MM.1S (cell line): ENCODE results near the gene KRT8.

Experiments
- DNase-seq: peaks from one replicate; pipeline ENCODE4 v3.0.0-alpha.2; 2015
- H2AFZ ChIP-seq: fragments of 300-600 bp; sonication (generic); 2 replicates; pipeline ENCODE4 v1.6.0; 2016; ENCODE audit warnings: antibody characterized with exemption, low read length
- H3F3A ChIP-seq: fragments of 300-600 bp; sonication (generic); 2 replicates; pipeline ENCODE4 v1.6.1; 2016; ENCODE audit warnings: mild to moderate bottlenecking, antibody characterized with exemption, low read length, moderate library complexity, mixed read lengths; ENCODE audit not compliant: insufficient read depth
- H3K27ac ChIP-seq: fragments of 300-600 bp; sonication (generic); 2 replicates; pipeline ENCODE4 v1.5.1; 2016; ENCODE audit warnings: mild to moderate bottlenecking, low read length
- H3K27me3 ChIP-seq: fragments of 300-600 bp; sonication (generic); replicated peaks from 2 replicates; pipeline ENCODE4 v1.6.0; 2016; ENCODE audit warnings: low read length; ENCODE audit not compliant: insufficient read depth
- H3K36me3 ChIP-seq: fragments of 300-600 bp; sonication (generic); replicated peaks from 2 replicates; pipeline ENCODE4 v1.6.1; 2016; ENCODE audit warnings: mild to moderate bottlenecking, low read length, mixed read lengths; ENCODE audit not compliant: insufficient read depth
- H3K4me1 ChIP-seq: fragments of 300-600 bp; sonication (generic); 2 replicates; pipeline ENCODE4 v1.6.1; 2016; ENCODE audit warnings: low read length, mixed read lengths
- H3K4me2 ChIP-seq: fragments of 300-600 bp; sonication (generic); 2 replicates; pipeline ENCODE4 v1.6.0; 2016; ENCODE audit warnings: low read depth, low read length
- H3K4me3 ChIP-seq: fragments of 300-600 bp; sonication (generic); 2 replicates; pipeline ENCODE4 v1.5.1; 2016; ENCODE audit warnings: low read length, mixed read lengths
- H3K79me2 ChIP-seq: fragments of 300-600 bp; sonication (generic); 2 replicates; pipeline ENCODE4 v1.6.1; 2016; ENCODE audit warnings: mixed run types, low read length, mixed read lengths
- H3K9ac ChIP-seq: fragments of 300-600 bp; sonication (generic); 2 replicates; pipeline ENCODE4 v1.6.1; 2016; ENCODE audit warnings: low read length, mixed read lengths
- H3K9me2 ChIP-seq: fragments of 300-600 bp; sonication (generic); replicated peaks from 2 replicates; pipeline ENCODE4 v1.6.1; 2016; ENCODE audit warnings: mild to moderate bottlenecking, low read length, mixed read lengths; ENCODE audit not compliant: insufficient read depth
- H3K9me3 ChIP-seq: fragments of 300-600 bp; sonication (generic); replicated peaks from 2 replicates; pipeline ENCODE4 v1.6.1; 2016; ENCODE audit warnings: mild to moderate bottlenecking, low read length, mixed read lengths; ENCODE audit not compliant: insufficient read depth
- H4K20me1 ChIP-seq: fragments of 300-600 bp; sonication (generic); 2 replicates; pipeline ENCODE4 v1.6.1; 2016; ENCODE audit warnings: mild to moderate bottlenecking, low read length, moderate library complexity, mixed read lengths; ENCODE audit not compliant: insufficient read depth
- EZH2 ChIP-seq: fragments of 300-600 bp; sonication (generic); optimal IDR thresholded peaks from 2 replicates; pipeline ENCODE3; 2017; ENCODE audit warnings: low read depth, mild to moderate bottlenecking, antibody characterized with exemption, low read length, mixed read lengths
- EZH2phosphoT487 ChIP-seq: fragments of 300-600 bp; sonication (generic); IDR thresholded peaks from 2 replicates; pipeline ENCODE4 v1.6.1; 2018; ENCODE audit warnings: antibody characterized with exemption, low read length
- TF ChIP-seq, protein P1 (sequence below): fragments of 300-600 bp; sonication (generic); IDR thresholded peaks from 2 replicates; pipeline ENCODE4 v1.5.1; 2016; ENCODE audit warnings: antibody characterized with exemption, low read length, mixed read lengths

KRT8 gene

DNA sequence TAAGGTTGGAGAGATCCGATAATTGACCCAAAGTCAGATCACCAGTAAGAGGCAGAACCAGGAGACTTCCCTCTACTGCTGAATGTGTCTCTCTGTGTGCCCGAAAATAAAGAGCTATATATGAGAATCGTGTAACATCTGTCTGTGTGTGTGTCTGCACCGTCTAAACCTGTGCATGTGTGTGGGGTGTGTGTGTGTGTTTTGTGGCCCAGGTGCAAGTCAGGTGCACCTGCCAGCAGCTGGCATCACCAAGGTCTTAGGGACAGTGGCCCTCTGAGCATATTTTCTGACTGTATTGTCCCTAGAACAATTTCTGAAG lies 31.4 kb downstream of the KRT8 start:
- peak overlapping the region; percentile 67; the same call in 1 of the 2 replicates for H3K9ac ChIP-seq
- H3K79me2 ChIP-seq: no peaks in the 10 kb centered on the region
- peak overlapping the region; percentile 75 for H2AFZ ChIP-seq
- DNase-seq: no peak
- no peaks in the 10 kb centered on the region for H4K20me1 ChIP-seq
- TF ChIP-seq EZH2phosphoT487 (no peak), EZH2 (no peak)
- TF ChIP-seq, protein P1, sequence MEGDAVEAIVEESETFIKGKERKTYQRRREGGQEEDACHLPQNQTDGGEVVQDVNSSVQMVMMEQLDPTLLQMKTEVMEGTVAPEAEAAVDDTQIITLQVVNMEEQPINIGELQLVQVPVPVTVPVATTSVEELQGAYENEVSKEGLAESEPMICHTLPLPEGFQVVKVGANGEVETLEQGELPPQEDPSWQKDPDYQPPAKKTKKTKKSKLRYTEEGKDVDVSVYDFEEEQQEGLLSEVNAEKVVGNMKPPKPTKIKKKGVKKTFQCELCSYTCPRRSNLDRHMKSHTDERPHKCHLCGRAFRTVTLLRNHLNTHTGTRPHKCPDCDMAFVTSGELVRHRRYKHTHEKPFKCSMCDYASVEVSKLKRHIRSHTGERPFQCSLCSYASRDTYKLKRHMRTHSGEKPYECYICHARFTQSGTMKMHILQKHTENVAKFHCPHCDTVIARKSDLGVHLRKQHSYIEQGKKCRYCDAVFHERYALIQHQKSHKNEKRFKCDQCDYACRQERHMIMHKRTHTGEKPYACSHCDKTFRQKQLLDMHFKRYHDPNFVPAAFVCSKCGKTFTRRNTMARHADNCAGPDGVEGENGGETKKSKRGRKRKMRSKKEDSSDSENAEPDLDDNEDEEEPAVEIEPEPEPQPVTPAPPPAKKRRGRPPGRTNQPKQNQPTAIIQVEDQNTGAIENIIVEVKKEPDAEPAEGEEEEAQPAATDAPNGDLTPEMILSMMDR: no peak
- no peaks in the 10 kb centered on the region for H3F3A ChIP-seq
- no peak overlapping the region for H3K27ac ChIP-seq
- H3K9me3 ChIP-seq: no peaks in the 10 kb centered on the region
- H3K4me2 ChIP-seq: peak overlapping the region; percentile 84
- no peaks in the 10 kb centered on the region for H3K9me2 ChIP-seq
- H3K27me3 ChIP-seq: no peaks in the 10 kb centered on the region
- H3K4me3 ChIP-seq: peak overlapping the region; percentile 54
- no peaks in the 10 kb centered on the region for H3K36me3 ChIP-seq
- 0 out of 2 replicates have a peak, but pooled peaks cover 9% of the 10 kb centered on the region for H3K4me1 ChIP-seq

DNA sequence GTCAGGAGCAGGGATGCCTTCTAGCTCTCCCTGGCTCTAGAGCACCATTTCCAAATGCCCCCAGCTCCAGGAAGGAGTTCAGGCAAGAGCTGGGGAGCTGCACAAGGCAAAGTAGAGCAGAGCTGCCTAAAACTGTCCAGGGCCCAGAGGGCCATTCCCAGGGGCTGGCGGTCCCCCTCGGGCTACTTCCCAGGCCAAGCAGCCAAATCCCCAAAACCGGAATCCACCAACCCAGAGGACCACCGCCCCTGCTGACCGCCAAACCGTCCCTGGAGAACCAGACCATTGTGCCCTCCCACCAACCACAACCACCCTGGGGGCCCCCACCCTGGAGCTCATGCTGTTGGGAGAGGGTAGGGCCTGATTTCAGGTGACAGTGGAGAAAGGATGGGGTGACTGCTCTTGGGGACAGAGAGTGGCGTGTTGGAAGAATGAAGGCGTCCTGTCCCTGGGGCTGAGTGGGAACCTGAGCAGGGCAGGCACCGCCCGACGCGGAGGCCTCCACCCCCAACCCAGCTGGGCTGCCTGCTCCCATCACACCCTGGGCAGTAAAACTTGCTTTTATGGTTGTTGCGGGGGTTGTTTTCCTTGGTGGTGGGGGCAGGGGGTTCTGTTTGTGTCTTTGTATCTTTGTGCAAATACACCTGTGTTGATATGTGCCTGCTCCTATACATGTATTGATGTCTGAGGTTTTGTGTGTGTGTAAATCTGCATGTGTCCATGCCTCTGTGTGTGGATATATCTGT lies 32.1 kb downstream of the KRT8 start:
- Histone ChIP-seq H2AFZ (no peak overlapping the region), H3K27ac (no peak overlapping the region)

DNA sequence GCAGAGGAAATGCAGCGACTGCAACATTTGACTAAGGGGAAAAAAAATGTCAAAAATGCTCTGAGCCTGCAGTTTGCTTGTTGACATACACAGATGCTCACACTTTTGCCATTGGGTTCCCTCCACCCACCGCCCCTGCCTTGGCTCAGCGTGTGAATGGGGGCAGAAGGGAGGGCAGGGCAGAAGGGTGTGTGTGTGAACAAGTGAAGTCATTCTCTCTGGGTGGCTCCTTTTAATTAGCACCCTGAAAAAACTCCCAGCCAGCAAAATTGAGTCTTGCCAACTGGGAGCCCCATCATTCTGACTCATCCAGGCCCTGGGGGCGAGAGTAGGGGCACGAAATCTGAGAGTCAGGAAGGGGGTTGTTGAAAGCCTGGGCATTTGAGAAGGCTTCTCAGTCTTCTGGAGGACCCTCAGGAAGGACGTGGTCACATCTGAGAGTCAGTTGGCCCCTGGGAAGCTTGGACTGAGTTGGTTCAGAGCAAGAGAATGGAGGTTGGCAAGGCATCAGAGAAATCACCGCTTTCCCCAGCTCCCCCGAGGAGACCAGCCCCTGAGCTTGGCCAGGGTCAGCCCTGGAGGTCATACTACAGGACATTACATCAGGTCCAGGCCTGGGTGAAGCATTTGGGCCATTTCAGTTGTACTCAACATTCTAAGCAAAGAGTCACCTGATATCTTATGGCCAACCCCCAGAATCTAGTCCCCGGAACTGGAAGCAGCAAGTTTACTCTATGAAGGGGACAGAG lies 33.4 kb downstream of the KRT8 start:
- Histone ChIP-seq H4K20me1 (no peaks in the 10 kb centered on the region), H3K27ac (no peak overlapping the region), H3K79me2 (no peaks in the 10 kb centered on the region), H3K36me3 (no peaks in the 10 kb centered on the region), H3K4me1 (0 out of 2 replicates have a peak, but pooled peaks cover 9% of the 10 kb centered on the region), H3K4me3 (no peak overlapping the region), H3F3A (no peaks in the 10 kb centered on the region), H3K4me2 (no peak overlapping the region), H3K9me3 (no peaks in the 10 kb centered on the region), H2AFZ (no peak overlapping the region), H3K9me2 (no peaks in the 10 kb centered on the region), H3K27me3 (no peaks in the 10 kb centered on the region), H3K9ac (no peak overlapping the region)
- no peak for DNase-seq
- TF ChIP-seq EZH2phosphoT487: no peak
- TF ChIP-seq, protein P1: no peak
- no peak for TF ChIP-seq EZH2

More for the DNA sequence above, 32.1 kb downstream of the KRT8 start:
- no peaks in the 10 kb centered on the region for H3F3A ChIP-seq
- H3K4me2 ChIP-seq: no peak overlapping the region
- H3K9ac ChIP-seq: no peak overlapping the region
- H3K79me2 ChIP-seq: no peaks in the 10 kb centered on the region
- no peaks in the 10 kb centered on the region for H4K20me1 ChIP-seq
- no peak for DNase-seq
- no peak for TF ChIP-seq EZH2phosphoT487
- no peak for TF ChIP-seq EZH2
- TF ChIP-seq, protein P1: no peak
- H3K9me3 ChIP-seq: no peaks in the 10 kb centered on the region
- no peaks in the 10 kb centered on the region for H3K9me2 ChIP-seq
- H3K4me3 ChIP-seq: no peak overlapping the region
- no peaks in the 10 kb centered on the region for H3K27me3 ChIP-seq
- no peaks in the 10 kb centered on the region for H3K36me3 ChIP-seq
- 0 out of 2 replicates have a peak, but pooled peaks cover 9% of the 10 kb centered on the region for H3K4me1 ChIP-seq
